EL (cell line): Measurements from ENCODE around the gene MS4A4E.
"Not testable (repeated sequence)": the region's sequence is repeated elsewhere in the genome, so short reads cannot be mapped to it uniquely, and the experiment has no call there.

Experiments
- DNase-seq: peaks from one replicate; pipeline ENCODE4 v3.0.0-alpha.2; 2016

Gene MS4A4E

GRCh38 chr11:60169264-60169915, 73.5 kb downstream of the MS4A4E start:
- peak; percentile 1 for DNase-seq

DNA sequence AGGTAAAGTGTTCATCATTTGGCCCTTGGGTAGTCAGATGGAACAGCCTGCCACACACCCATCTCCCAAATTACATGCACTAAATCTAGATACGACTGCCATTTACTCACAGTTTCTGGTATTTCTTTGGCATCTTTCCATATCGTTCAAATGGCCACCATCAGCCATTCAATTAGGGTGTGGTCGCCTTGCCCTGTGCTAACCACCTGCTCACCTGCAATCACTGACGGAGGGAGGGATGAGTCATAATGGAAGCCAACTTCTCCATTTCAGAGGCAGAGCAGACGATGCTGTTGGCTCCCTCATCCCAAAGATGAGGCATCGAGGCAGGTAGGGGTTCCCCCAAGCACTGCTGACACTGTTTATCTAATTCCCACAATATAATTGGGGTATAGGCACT, 74.6 kb downstream of the MS4A4E start:
- DNase-seq = no peak

DNA sequence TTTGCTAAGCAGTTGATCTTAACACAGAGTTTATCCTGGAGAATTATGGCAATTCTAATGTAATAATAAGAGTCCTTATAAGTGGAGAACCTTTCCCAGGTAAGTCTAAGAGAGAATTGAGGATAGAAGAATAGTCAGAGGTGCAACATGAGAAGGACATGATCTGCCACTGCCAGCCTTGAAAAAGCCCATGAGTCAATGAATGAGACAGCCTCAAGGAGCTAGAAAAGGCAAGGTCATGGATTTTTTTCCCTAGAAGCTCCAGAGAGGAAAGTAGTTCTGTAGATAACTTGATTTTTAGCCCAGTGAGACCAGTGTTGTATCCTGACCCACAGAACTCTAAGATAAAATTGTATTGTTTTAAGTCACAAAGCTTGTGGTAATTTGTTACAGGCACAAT, 77.0 kb downstream of the MS4A4E start:
- no peak for DNase-seq

DNA sequence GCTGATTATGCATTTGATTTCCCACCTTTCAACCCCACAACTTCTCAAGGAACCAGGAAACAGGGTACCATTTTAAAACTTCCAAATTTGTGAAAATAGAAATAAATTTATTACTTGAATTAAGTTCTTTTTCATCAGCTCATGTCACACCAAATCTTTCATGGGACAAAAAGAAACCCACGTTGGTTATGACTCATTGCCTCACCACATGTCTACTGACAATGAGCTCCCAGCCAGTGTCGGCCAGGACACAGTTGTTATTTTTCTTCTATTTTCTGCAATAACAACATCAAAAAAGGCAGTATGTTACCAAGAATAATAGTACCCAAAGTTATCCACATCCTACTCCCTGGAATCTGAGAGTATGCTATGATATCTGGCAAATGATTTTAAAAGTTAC, 77.4 kb downstream of the MS4A4E start:
- no peak for DNase-seq

DNA sequence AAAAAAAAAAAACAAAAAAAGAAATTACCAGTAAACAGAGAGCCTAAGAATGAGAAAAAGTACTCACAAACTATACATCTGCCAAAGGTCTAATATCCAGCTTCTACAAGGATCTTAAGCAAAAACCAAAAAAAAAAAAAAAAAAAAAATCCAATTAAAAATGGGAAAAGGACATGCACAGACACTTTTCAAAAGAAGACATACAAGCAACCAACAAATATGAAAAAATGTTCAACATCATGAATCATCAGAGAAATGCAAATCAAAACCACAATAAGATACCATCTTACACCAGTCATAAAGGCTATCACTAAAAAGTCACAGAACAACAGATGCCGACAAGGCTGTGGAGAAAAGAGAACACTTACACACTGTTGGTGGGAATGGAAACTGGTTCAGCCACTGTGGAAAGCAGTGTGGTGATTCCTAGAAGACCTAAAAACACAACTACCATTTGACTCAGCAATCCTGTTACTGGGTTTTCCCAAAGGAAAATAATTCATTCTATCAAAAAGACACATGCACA, 78.3 kb downstream of the MS4A4E start:
- no peak for DNase-seq

GRCh38 chr11:60161766-60162165, 81.2 kb downstream of the MS4A4E start:
- no peak for DNase-seq

DNA sequence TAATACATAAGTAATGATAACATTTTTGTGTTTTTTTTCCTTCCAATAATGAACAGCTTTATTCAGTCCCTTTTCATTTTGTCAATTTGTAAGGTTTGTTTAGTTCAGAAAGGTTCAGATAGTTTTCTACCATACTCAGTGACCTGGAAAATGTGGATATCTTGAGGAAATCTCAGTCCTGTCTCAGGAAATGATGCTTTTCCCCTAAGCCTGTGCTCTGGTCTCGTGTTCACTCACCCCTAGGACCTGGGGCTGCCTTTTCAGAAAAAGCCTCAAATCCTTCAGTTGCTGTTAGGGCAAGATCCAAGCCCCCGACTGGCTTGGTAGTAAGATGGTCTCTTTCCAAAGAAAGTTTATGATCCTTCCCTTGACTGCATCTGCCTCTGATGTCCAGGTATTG, 81.8 kb downstream of the MS4A4E start:
- DNase-seq = no peak

GRCh38 chr11:60159868-60160267, 83.1 kb downstream of the MS4A4E start:
- no peak for DNase-seq

GRCh38 chr11:60159284-60159683, 83.7 kb downstream of the MS4A4E start:
- DNase-seq = no peak

DNA sequence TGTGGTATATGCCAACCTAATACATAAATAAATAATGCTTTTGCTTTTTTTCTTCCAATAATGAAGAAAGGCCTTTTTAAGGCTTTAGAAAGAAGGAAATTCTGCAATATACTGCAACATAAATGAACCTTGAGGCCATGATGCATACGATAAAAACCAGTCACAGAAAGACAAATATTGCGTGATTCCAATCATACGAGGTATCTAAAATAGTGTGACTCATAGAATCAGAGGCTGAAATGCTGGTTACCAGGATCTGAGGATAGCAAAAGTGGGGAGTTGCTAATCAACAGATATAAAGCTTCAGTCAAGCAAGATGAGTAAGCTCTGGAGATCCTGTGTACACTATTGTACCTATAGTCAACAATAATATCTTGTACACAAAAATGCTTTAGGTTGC, 84.3 kb downstream of the MS4A4E start:
- DNase-seq = no peak

DNA sequence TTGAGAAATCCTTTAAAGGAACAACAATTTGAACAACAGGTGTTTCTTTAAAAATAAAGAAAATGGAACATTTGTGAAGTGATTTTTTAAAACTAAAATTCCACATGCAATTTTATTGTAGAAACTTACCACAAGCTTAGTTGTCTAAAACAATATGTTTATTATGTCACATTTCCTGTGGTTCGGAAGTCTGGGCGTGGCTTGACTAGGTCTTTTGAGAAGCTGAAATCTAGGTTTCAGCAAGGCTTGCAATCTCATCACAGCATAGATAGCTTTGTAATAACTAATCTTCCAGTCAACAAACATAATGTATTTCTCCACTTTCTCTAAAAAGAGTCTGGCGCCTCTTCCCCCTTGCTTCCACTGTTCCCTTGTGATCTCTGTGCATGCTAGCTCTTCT, 87.0 kb downstream of the MS4A4E start:
- no peak for DNase-seq

GRCh38 chr11:60152727-60153126, 90.2 kb downstream of the MS4A4E start:
- not testable (repeated sequence) for DNase-seq

- DNase-seq = no peak
Observed at GRCh38 chr11:60150279-60150678, 92.7 kb downstream of the MS4A4E start.
